Measurements from ENCODE around the gene KCNAB2.
A peak's percentile ranks its signal among the peaks of the same experiment; 100 is the strongest.

DNA sequence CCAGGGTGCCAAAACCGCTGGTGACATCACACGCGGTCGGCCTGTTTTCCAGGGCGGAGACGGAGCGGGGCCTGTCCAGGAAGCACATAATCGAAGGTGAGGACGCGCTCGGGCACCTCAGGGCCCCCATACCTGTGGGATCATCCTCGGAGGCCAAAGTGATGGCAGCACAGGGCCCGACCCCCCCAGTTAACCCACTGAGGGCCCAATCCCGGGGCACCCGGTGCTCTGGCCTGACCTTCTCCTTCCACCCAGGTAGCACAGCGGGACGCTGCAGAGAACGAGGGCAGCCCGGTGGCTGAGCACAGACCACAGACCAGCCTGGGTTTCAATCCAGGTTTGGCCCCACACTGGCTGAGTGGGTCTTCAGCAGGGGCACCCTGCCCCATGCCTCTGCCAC, 43.3 kb downstream of the KCNAB2 start:
- no peak for TF ChIP-seq CTCF (IDR thresholded peaks at IDR 0.05; ENCODE audit: insufficient read depth, low read length)
- TF ChIP-seq POLR2AphosphoS5 (IDR thresholded peaks at IDR 0.05; ENCODE audit: low read depth) = peak; percentile 36; the same call in 1 of the 2 replicates
- no peak for TF ChIP-seq SPI1 (IDR thresholded peaks at IDR 0.05; ENCODE audit: borderline replicate concordance, low read depth)
- TF ChIP-seq GABPA (IDR thresholded peaks at IDR 0.05; ENCODE audit: low read depth) = no peak
- TF ChIP-seq, protein P1, sequence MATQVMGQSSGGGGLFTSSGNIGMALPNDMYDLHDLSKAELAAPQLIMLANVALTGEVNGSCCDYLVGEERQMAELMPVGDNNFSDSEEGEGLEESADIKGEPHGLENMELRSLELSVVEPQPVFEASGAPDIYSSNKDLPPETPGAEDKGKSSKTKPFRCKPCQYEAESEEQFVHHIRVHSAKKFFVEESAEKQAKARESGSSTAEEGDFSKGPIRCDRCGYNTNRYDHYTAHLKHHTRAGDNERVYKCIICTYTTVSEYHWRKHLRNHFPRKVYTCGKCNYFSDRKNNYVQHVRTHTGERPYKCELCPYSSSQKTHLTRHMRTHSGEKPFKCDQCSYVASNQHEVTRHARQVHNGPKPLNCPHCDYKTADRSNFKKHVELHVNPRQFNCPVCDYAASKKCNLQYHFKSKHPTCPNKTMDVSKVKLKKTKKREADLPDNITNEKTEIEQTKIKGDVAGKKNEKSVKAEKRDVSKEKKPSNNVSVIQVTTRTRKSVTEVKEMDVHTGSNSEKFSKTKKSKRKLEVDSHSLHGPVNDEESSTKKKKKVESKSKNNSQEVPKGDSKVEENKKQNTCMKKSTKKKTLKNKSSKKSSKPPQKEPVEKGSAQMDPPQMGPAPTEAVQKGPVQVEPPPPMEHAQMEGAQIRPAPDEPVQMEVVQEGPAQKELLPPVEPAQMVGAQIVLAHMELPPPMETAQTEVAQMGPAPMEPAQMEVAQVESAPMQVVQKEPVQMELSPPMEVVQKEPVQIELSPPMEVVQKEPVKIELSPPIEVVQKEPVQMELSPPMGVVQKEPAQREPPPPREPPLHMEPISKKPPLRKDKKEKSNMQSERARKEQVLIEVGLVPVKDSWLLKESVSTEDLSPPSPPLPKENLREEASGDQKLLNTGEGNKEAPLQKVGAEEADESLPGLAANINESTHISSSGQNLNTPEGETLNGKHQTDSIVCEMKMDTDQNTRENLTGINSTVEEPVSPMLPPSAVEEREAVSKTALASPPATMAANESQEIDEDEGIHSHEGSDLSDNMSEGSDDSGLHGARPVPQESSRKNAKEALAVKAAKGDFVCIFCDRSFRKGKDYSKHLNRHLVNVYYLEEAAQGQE (IDR thresholded peaks at IDR 0.05; ENCODE audit: insufficient replicate concordance, low read depth) = no peak

Data from HL-60 (cell line).